Measurements from ENCODE around the gene ARHGAP21. TPM values are rescaled to one million over a fixed set of nuclear protein-coding genes. Genes with fewer than 3 reads are reported as not detected.

The ARHGAP21 gene
- total and polyA plus RNA-seq, 9 of the 15 experiments (the other 6 are each of a cell fraction or from before 2014, with no cell fraction given), result 13.6 to 145 (median 60.8) TPM

- H3K9me3 ChIP-seq (replicated peaks; ENCODE audit: control insufficient read depth, insufficient read depth, low read depth, low read length), result no peaks in the 10 kb centered on the region
- no peak overlapping the region for H3K4me3 ChIP-seq
- no peak for FAIRE-seq
- ATAC-seq, result no peak
- BruUV-seq (replicated peaks), result no TSS peak
- no peaks in the 10 kb centered on the region for H3K79me2 ChIP-seq (ENCODE audit: control insufficient read depth, insufficient read depth, low read length)
- no peaks in the 10 kb centered on the region for H3K27me3 ChIP-seq (ENCODE audit: control insufficient read depth in 2 of 2, insufficient read depth in 2 of 2, low read length in 2 of 2)
- H3K4me1 ChIP-seq (replicated peaks in 1 of 2; ENCODE audit: control insufficient read depth in 2 of 2, insufficient read depth in 2 of 2, low read length in 2 of 2), result no peaks in the 10 kb centered on the region
- no peaks in the 10 kb centered on the region for H4K20me1 ChIP-seq (replicated peaks; ENCODE audit: control insufficient read depth, insufficient read depth, low read length)
- H3K36me3 ChIP-seq (ENCODE audit: control insufficient read depth, insufficient read depth, low read length), result peaks cover 46% of the 10 kb centered on the region
- in situ Hi-C loops (cut with MboI), result no loop called here
- no peak for DNase-seq (ENCODE audit: extremely low read depth in 1 of 4, low spot score in 3 of 4)
- CTCF ChIA-PET (ENCODE audit: low intra/inter-chr PET ratio), result no interaction called here
- POLR2A ChIA-PET, result interaction anchor here (0.7 kb wide), 1 partner anchor 33 kb away, joined by 3 read pairs; no protein-coding TSS in a partner anchor
- no peaks in the 10 kb centered on the region for H3K9me1 ChIP-seq (ENCODE audit: control insufficient read depth, insufficient read depth, low read length)
- no peak overlapping the region for H3K9ac ChIP-seq (ENCODE audit: insufficient read depth in 1 of 2, low read depth in 2 of 2, low read length in 2 of 2)
- H3K4me2 ChIP-seq (ENCODE audit: insufficient read depth, low read length), result no peak overlapping the region
- no peak overlapping the region for H2AFZ ChIP-seq (ENCODE audit: low read depth, low read length)
- intact Hi-C loops (cut with micrococcal nuclease), result no loop called here
- H3K27ac ChIP-seq (ENCODE audit: extremely low read depth, low read depth, low read length), result no peak overlapping the region
- WGBS (ENCODE audit: insufficient coverage, low coverage, missing lambda C conversion rate), result 90% methylated on average over 1 of the region's 1 CpG
- TF ChIP-seq PPARD (CRISPR knock-in tag; IDR thresholded peaks at IDR 0.05), result no peak
- TF ChIP-seq TRIM24 (IDR thresholded peaks at IDR 0.05), result no peak
- TF ChIP-seq CREB1 (IDR thresholded peaks at IDR 0.05), result no peak
- no peak for TF ChIP-seq CREB1 (CRISPR knock-in tag; IDR thresholded peaks at IDR 0.05)
- no peak for TF ChIP-seq HNRNPL (IDR thresholded peaks at IDR 0.05; ENCODE audit: low read depth, low read length)
- TF ChIP-seq CBFA2T3 (IDR thresholded peaks at IDR 0.05), result no peak
- no peak for TF ChIP-seq NCOA4 (IDR thresholded peaks at IDR 0.05; ENCODE audit: partially characterized antibody)
- TF ChIP-seq ZNF408 (CRISPR knock-in tag; IDR thresholded peaks at IDR 0.05; ENCODE audit: low read depth), result no peak
- no peak for TF ChIP-seq ZNF512 (tag; IDR thresholded peaks at IDR 0.05)
- TF ChIP-seq ZNF609 (CRISPR knock-in tag; IDR thresholded peaks at IDR 0.05; ENCODE audit: borderline replicate concordance), result no peak
- TF ChIP-seq CCNT2 (IDR thresholded peaks at IDR 0.05; ENCODE audit: borderline replicate concordance, extremely low read depth, insufficient read length, low read depth, low read length), result no peak
- TF ChIP-seq ZNF707 (CRISPR knock-in tag; conservative IDR thresholded peaks at IDR 0.05), result no peak
- no peak for TF ChIP-seq NCOA2 (IDR thresholded peaks at IDR 0.05; ENCODE audit: partially characterized antibody in 2 of 2)
- no peak for TF ChIP-seq TAF15 (IDR thresholded peaks at IDR 0.05; ENCODE audit: low read depth, low read length)
These were observed 117.7 kb downstream of the ARHGAP21 start for GRCh38 chr10:24606021-24606420.
